ENCODE data around the gene JADE3. TPM values are rescaled to one million over a fixed set of nuclear protein-coding genes. Genes with fewer than 3 reads are reported as not detected.

JADE3 gene
- total RNA-seq, 1 experiment from 2014 or later, result 7.8 TPM

GRCh38 chrX:47078129-47079043 is 166.2 kb downstream of the JADE3 start, which contains the start of gene RGN:
RGN (plus strand) TSS chrX:47078443; CDS start chrX:47081145, 2,702 bp downstream.
- DNase-seq (ENCODE audit: unreplicated experiment), result no peak
- Mint-ChIP-seq H3K9me3 (ENCODE audit: unreplicated experiment) (no peaks in the 10 kb centered on the region), H3K4me1 (ENCODE audit: insufficient read depth, unreplicated experiment) (no peaks in the 10 kb centered on the region), H3K4me3 (ENCODE audit: unreplicated experiment) (no peak within 1 kb of the TSS), H3K36me3 (ENCODE audit: insufficient read depth, unreplicated experiment) (no peaks in the 10 kb centered on the region), H3K27ac (ENCODE audit: low read depth, unreplicated experiment) (no peak within 1 kb of the TSS), H3K27me3 (ENCODE audit: insufficient read depth, unreplicated experiment) (peaks cover 32% of the 10 kb centered on the region)
- no peak for TF ChIP-seq CTCF (IDR thresholded peaks at IDR 0.05; ENCODE audit: unreplicated experiment)
- CTCF ChIA-PET, result interaction anchor here (0.9 kb wide), 1 partner anchor 15 kb away, joined by 3 read pairs; no protein-coding TSS in a partner anchor
- BruUV-seq (replicated peaks), result no TSS peak
- intact Hi-C loops (cut with micrococcal nuclease), result no loop called here
- POLR2A ChIA-PET, result no interaction called here

GRCh38 chrX:47080215-47080914 is 168.1 kb downstream of the JADE3 start:
- Mint-ChIP-seq H3K27me3 (ENCODE audit: insufficient read depth, unreplicated experiment) (peaks cover 36% of the 10 kb centered on the region), H3K4me3 (ENCODE audit: unreplicated experiment) (no peak overlapping the region), H3K27ac (ENCODE audit: low read depth, unreplicated experiment) (no peak overlapping the region), H3K36me3 (ENCODE audit: insufficient read depth, unreplicated experiment) (no peaks in the 10 kb centered on the region), H3K4me1 (ENCODE audit: insufficient read depth, unreplicated experiment) (no peaks in the 10 kb centered on the region), H3K9me3 (ENCODE audit: unreplicated experiment) (no peaks in the 10 kb centered on the region)
- ChIA-PET CTCF (interaction anchor here (0.6 to 1.5 kb wide), 2 partner anchors 12 to 13 kb away, joined by 3 to 6 read pairs; no protein-coding TSS in a partner anchor), POLR2A (interaction anchor here (0.7 kb wide), 1 partner anchor 436 kb away, joined by 3 read pairs; no protein-coding TSS in a partner anchor)
- intact Hi-C loops (cut with micrococcal nuclease), result no loop called here
- DNase-seq (ENCODE audit: unreplicated experiment), result no peak
- BruUV-seq (replicated peaks), result no TSS peak
- no peak for TF ChIP-seq CTCF (IDR thresholded peaks at IDR 0.05; ENCODE audit: unreplicated experiment)

- Mint-ChIP-seq H3K4me3 (ENCODE audit: unreplicated experiment) (no peak overlapping the region), H3K27me3 (ENCODE audit: insufficient read depth, unreplicated experiment) (peaks cover 31% of the 10 kb centered on the region), H3K36me3 (ENCODE audit: insufficient read depth, unreplicated experiment) (no peaks in the 10 kb centered on the region), H3K4me1 (ENCODE audit: insufficient read depth, unreplicated experiment) (no peaks in the 10 kb centered on the region), H3K27ac (ENCODE audit: low read depth, unreplicated experiment) (no peak overlapping the region), H3K9me3 (ENCODE audit: unreplicated experiment) (no peaks in the 10 kb centered on the region)
- no peak for DNase-seq (ENCODE audit: unreplicated experiment)
- CTCF ChIA-PET, result interaction anchor here (1.5 kb wide), 1 partner anchor 12 kb away, joined by 6 read pairs; no protein-coding TSS in a partner anchor
- POLR2A ChIA-PET, result no interaction called here
- intact Hi-C loops (cut with micrococcal nuclease), result no loop called here
- TF ChIP-seq CTCF (IDR thresholded peaks at IDR 0.05; ENCODE audit: unreplicated experiment), result no peak
- no TSS peak for BruUV-seq (replicated peaks)
Measured at GRCh38 chrX:47080915-47081236, 168.7 kb downstream of the JADE3 start.

GRCh38 chrX:47091149-47091775 is 179.0 kb downstream of the JADE3 start:
- POLR2A ChIA-PET, result no interaction called here

More at GRCh38 chrX:47091149-47091775, 179.0 kb downstream of the JADE3 start:
- Mint-ChIP-seq H3K36me3 (ENCODE audit: insufficient read depth, unreplicated experiment) (no peaks in the 10 kb centered on the region), H3K4me1 (ENCODE audit: insufficient read depth, unreplicated experiment) (no peaks in the 10 kb centered on the region), H3K4me3 (ENCODE audit: unreplicated experiment) (no peak overlapping the region), H3K27me3 (ENCODE audit: insufficient read depth, unreplicated experiment) (peaks cover 72% of the 10 kb centered on the region), H3K27ac (ENCODE audit: low read depth, unreplicated experiment) (no peak overlapping the region), H3K9me3 (ENCODE audit: unreplicated experiment) (no peaks in the 10 kb centered on the region)
- BruUV-seq (replicated peaks), result no TSS peak
- DNase-seq (ENCODE audit: unreplicated experiment), result no peak
- no peak for TF ChIP-seq CTCF (IDR thresholded peaks at IDR 0.05; ENCODE audit: unreplicated experiment)
- CTCF ChIA-PET, result interaction anchor here (0.7 to 1.0 kb wide), 3 partner anchors 12 to 1370 kb away, joined by 3 to 5 read pairs (median 4); no protein-coding TSS in a partner anchor
- intact Hi-C loops (cut with micrococcal nuclease), result loop anchor here (1.0 to 5.0 kb wide), 2 partner anchors 295 to 534 kb away; no protein-coding TSS in a partner anchor

Measured in MCF 10A (cell line).